OCI-LY7 (cell line): ENCODE data around the gene ITGA5. TPM values are rescaled to one million over a fixed set of nuclear protein-coding genes. Genes with fewer than 3 reads are reported as not detected.

ENCODE experiments used
- BruUV-seq: library from RNA; stranded (reverse); fragments of 400-500 nt; replicated peaks from 2 replicates; lab custom pipeline; 2021; lab: Mats Ljungman, UMichigan
- CTCF ChIA-PET: fragments of 300-600 bp; sonication (Branson Sonifier 250); formaldehyde crosslinking; loops from one replicate; lab custom pipeline; 2022; ENCODE audit warnings: antibody characterized with exemption; ENCODE audit not compliant: unreplicated experiment; lab: Charles Lee
- POLR2A ChIA-PET: fragments of 300-600 bp; sonication (Branson Sonifier 250); formaldehyde crosslinking; loops from one replicate; lab custom pipeline; 2022; ENCODE audit warnings: antibody characterized with exemption; lab: Charles Lee
- DNase-seq: peaks from one replicate; pipeline ENCODE4 v3.0.0-alpha.2; 2015; ENCODE audit warnings: low spot score
- H2AFZ ChIP-seq: fragments of 200-600 bp; sonication (generic), shearing (Covaris generic); 2 replicates; pipeline ENCODE4 v1.6.1; 2014; ENCODE audit warnings: mild to moderate bottlenecking, antibody characterized with exemption, low read length, moderate library complexity
- H3K27ac ChIP-seq: fragments of 200-600 bp; sonication (generic); 2 replicates; pipeline ENCODE4 v1.5.1; 2014; ENCODE audit warnings: mixed run types, low read depth, mild to moderate bottlenecking, moderate library complexity, low read length, inconsistent platforms; ENCODE audit not compliant: poor library complexity, severe bottlenecking
- H3K36me3 ChIP-seq: fragments of 200-600 bp; sonication (generic); 2 replicates; pipeline ENCODE4 v1.6.1; 2014; ENCODE audit warnings: mild to moderate bottlenecking, antibody characterized with exemption, low read length, moderate library complexity, mixed read lengths; ENCODE audit not compliant: insufficient read depth
- H3K4me1 ChIP-seq: fragments of 200-600 bp; sonication (generic); 2 replicates; pipeline ENCODE4 v1.5.1; 2014; ENCODE audit warnings: mild to moderate bottlenecking, low read length; ENCODE audit not compliant: insufficient read depth, poor library complexity, severe bottlenecking
- H3K4me2 ChIP-seq: fragments of 200-600 bp; sonication (generic); 2 replicates; pipeline ENCODE4 v1.6.1; 2014; ENCODE audit warnings: mild to moderate bottlenecking, low read length
- H3K4me3 ChIP-seq: fragments of 200-600 bp; sonication (generic); 2 replicates; pipeline ENCODE4 v1.5.1; 2014; ENCODE audit warnings: mild to moderate bottlenecking, low read depth, low read length; ENCODE audit not compliant: poor library complexity, severe bottlenecking
- H3K79me2 ChIP-seq: fragments of 200-600 bp; sonication (generic); 2 replicates; pipeline ENCODE4 v1.6.1; 2016; ENCODE audit warnings: low read depth, mild to moderate bottlenecking, low read length, moderate library complexity, mixed read lengths; ENCODE audit not compliant: insufficient read depth
- H3K9me2 ChIP-seq: fragments of 200-600 bp; sonication (generic); 2 replicates; pipeline ENCODE4 v1.6.1; 2016; ENCODE audit warnings: mild to moderate bottlenecking, low read length, mixed read lengths; ENCODE audit not compliant: insufficient read depth
- H3K9me3 ChIP-seq: fragments of 200-600 bp; sonication (generic); 2 replicates; pipeline ENCODE4 v1.6.1; 2014; ENCODE audit warnings: mild to moderate bottlenecking, mixed run types, low read length, mixed read lengths
- H4K20me1 ChIP-seq: fragments of 200-600 bp; sonication (generic); 2 replicates; pipeline ENCODE4 v1.6.1; 2014; ENCODE audit warnings: mild to moderate bottlenecking, antibody characterized with exemption, low read length, moderate library complexity, mixed read lengths; ENCODE audit not compliant: insufficient read depth
- CTCF ChIP-seq: fragments of 200-600 bp; sonication (generic); conservative IDR thresholded peaks from 2 replicates; pipeline ENCODE4 v1.5.1; 2014; ENCODE audit warnings: mild to moderate bottlenecking, antibody characterized with exemption, low read length, moderate library complexity, mixed read lengths
- EZH2phosphoT487 ChIP-seq: fragments of 200-600 bp; sonication (generic); IDR thresholded peaks from 2 replicates; pipeline ENCODE4 v1.6.1; 2018; ENCODE audit warnings: low read depth, borderline replicate concordance, mild to moderate bottlenecking, mixed run types, antibody characterized with exemption, low read length, moderate library complexity, mixed read lengths
- intact Hi-C: fragments of 100-400 bp; cut with micrococcal nuclease; formaldehyde crosslinking; loops from one replicate; pipeline ENCODE4 v1.10.0; 2022; ENCODE audit not compliant: unreplicated experiment
- total RNA-seq, 2 experiments: library from RNA; depleted of rRNA in 1 of 2; stranded (reverse); fragments of >200 nt in 1 of 2; shearing (Covaris generic) in 1 of 2; gene quantifications; 2 replicates each; pipeline ENCODE4 v1.2.3, GENCODE V29; 2014 to 2022

The ITGA5 gene
- total RNA-seq, 2 experiments from 2014 or later: 0.06 to 0.34 TPM

- no peak for TF ChIP-seq EZH2phosphoT487
- no peak for TF ChIP-seq CTCF
- H3K4me1 ChIP-seq: peaks cover 21% of the 10 kb centered on the region
- no peak overlapping the region for H3K4me3 ChIP-seq
- intact Hi-C loops: loop anchor here (10.0 kb wide), 1 partner anchor 338 kb away; no protein-coding TSS in a partner anchor
- no TSS peak for BruUV-seq
- H3K9me3 ChIP-seq: no peaks in the 10 kb centered on the region
- no peak overlapping the region for H3K27ac ChIP-seq
- CTCF ChIA-PET: interaction anchor here (0.6 to 0.7 kb wide), 3 partner anchors 28 to 682 kb away, joined by 4 to 9 read pairs (median 7); partner anchors contain the start of gene COPZ1
- H3K4me2 ChIP-seq: no peak overlapping the region
- POLR2A ChIA-PET: interaction anchor here (0.7 to 1.0 kb wide), 2 partner anchors 43 to 46 kb away, joined by 3 read pairs; no protein-coding TSS in a partner anchor
- no peak for DNase-seq
- no peak overlapping the region for H2AFZ ChIP-seq
- H4K20me1 ChIP-seq: no peaks in the 10 kb centered on the region
- H3K9me2 ChIP-seq: no peaks in the 10 kb centered on the region
- H3K36me3 ChIP-seq: peaks cover 32% of the 10 kb centered on the region; the same call in 1 of the 2 replicates
- H3K79me2 ChIP-seq: no peaks in the 10 kb centered on the region
These were observed 65.9 kb downstream of the ITGA5 start for GRCh38 chr12:54352891-54353874.

- H3K36me3 ChIP-seq: peaks cover 43% of the 10 kb centered on the region
- CTCF ChIA-PET: no interaction called here
- H3K4me2 ChIP-seq: no peak overlapping the region
- H3K79me2 ChIP-seq: no peaks in the 10 kb centered on the region
- no TSS peak for BruUV-seq
- no peaks in the 10 kb centered on the region for H3K9me3 ChIP-seq
- TF ChIP-seq EZH2phosphoT487: no peak
- TF ChIP-seq CTCF: no peak
- POLR2A ChIA-PET: no interaction called here
- peaks cover 10% of the 10 kb centered on the region for H3K4me1 ChIP-seq
- no peak overlapping the region for H3K27ac ChIP-seq
- H3K4me3 ChIP-seq: no peak overlapping the region
- no peak for DNase-seq
- H3K9me2 ChIP-seq: no peaks in the 10 kb centered on the region
- no peak overlapping the region for H2AFZ ChIP-seq
- H4K20me1 ChIP-seq: no peaks in the 10 kb centered on the region
- intact Hi-C loops: loop anchor here (10.0 kb wide), 1 partner anchor 337 kb away; no protein-coding TSS in a partner anchor
These were observed 67.0 kb downstream of the ITGA5 start for GRCh38 chr12:54352022-54352531.
